Heart left ventricle (tissue), 13 donors: ENCODE data around the gene CCDC33.

Experiments used
- CTCF ChIP-seq, 12 donors: fragments of 200-600 bp; sonication (generic) in 4 of 12; IDR thresholded peaks; one replicate each; pipeline versions ENCODE4 v1.5.0 to v1.8.0; 2018 to 2022; ENCODE audit warnings: antibody characterized with exemption in 12 of 12, mild to moderate bottlenecking in 5 of 12
- POLR2A ChIP-seq, 2 donors: fragments of 450-650 bp; IDR thresholded peaks; one replicate each; pipeline ENCODE4 v1.6.1; 2017; ENCODE audit warnings: antibody characterized with exemption in 2 of 2, mild to moderate bottlenecking in 2 of 2, moderate library complexity in 2 of 2
- donor health status: ischemic (EF 13 %, LVEDD 7.1; RV severe dilation, severe dysfunction).
- donor health status: DM: no; HTN: yes; CAD: no.
- donor health status: DM: no; HTN: no; CAD: no.
- donor health status: ischemic (EF 25% LVEDD 6.9; RV normal size, moderate dysfunction).
- donor health status: ischemic (EF 25% LVEDD 5.7; RV mildly dilated, moderate dysfunction).
- donor health status: ischemic (EF 35%, LVEDD 5.7; RV mildly dilated, moderate dysfunction).
- donor health status: nonischemic (EF 11% LVEDD 7.7; RV severe dilation, severe dysfunction).
- donor health status: DM: yes; HTN: yes; CAD: no.
- donor health status: PGD.
- donor health status: ischemic (EF 29% LVEDD 5.4; RV normal size, mild dysfunction).
- donor health status: nonischemic (EF 23%, LVEDD 6.1; RV moderate dilation, normal function).

GRCh38 chr15:74339371-74339770 is 103.2 kb downstream of the CCDC33 start:
- TF ChIP-seq CTCF (IDR thresholded peaks at IDR 0.05) (no peak), POLR2A (IDR thresholded peaks at IDR 0.05) (no peak)
